ENCODE results near the gene CRADD. TPM values are rescaled to one million over a fixed set of nuclear protein-coding genes. Genes with fewer than 3 reads are reported as not detected.

CRADD gene
- total RNA-seq, 6 experiments from 2014 or later = 17.2 to 65.3 (median 30.8) TPM

- Histone ChIP-seq H3K27ac (no peak overlapping the region), H3K36me3 (no peaks in the 10 kb centered on the region), H3K4me3 (no peak overlapping the region), H3K27me3 (no peaks in the 10 kb centered on the region), H3K4me1 (peaks cover 0 to 45% (median 12%) of the 10 kb centered on the region in 4 donors), H3K9me3 (no peaks in the 10 kb centered on the region)
- DNase-seq = no peak
- no peak for ATAC-seq
- 90% methylated on average over 3 of the region's 4 CpGs for WGBS (ENCODE audit: insufficient coverage, low coverage, low lambda C conversion rate, missing lambda C conversion rate)
- intact Hi-C loops (cut with DNase I) = no loop called here
- no peak for TF ChIP-seq CTCF (IDR thresholded peaks at IDR 0.05)
- TF ChIP-seq POLR2A (IDR thresholded peaks at IDR 0.05) = no peak
Measured at GRCh38 chr12:93723568-93723930, 46.4 kb downstream of the CRADD start.

GRCh38 chr12:93725531-93725930, 48.4 kb downstream of the CRADD start:
- no peak overlapping the region for H3K4me3 ChIP-seq
- no peak for TF ChIP-seq CTCF (IDR thresholded peaks at IDR 0.05)
- no peak for TF ChIP-seq POLR2A (IDR thresholded peaks at IDR 0.05)
- H3K36me3 ChIP-seq = no peaks in the 10 kb centered on the region
- intact Hi-C loops (cut with DNase I) = no loop called here
- peaks cover 0 to 51% (median 17%) of the 10 kb centered on the region in 4 donors for H3K4me1 ChIP-seq
- H3K9me3 ChIP-seq = no peaks in the 10 kb centered on the region
- ATAC-seq = no peak
- H3K27me3 ChIP-seq = no peaks in the 10 kb centered on the region
- no peak for DNase-seq
- peak overlapping the region in 1 of 3 donors; percentile 0 for H3K27ac ChIP-seq

DNA sequence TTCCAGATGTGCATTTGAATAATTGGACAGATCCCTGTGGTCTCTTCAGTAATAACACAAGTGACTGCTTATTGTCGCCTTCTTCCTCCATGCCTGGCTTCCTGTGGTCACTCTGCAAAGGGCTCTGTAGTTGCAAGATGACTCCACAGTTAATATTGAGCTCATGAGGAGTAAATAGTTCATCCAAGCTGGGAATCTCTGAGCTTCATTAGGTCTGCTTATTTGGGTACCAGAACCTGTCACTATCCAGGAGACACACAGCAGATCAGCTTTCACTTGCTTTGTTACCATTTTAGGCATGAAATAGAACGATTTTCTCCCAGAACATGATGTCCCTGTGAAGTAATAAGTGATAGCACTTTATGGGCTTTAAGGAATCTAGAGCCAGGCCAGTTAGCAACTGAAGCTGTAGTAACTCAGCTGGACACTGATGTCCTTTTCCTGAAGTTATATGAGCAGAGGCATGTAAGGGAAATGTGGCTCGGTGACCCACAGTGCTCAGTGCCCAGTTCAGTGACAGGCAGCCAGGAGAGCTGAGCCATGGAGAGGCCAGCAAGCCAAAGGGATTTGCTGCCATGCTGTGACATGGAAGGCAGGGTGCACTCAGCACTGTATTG, 50.1 kb downstream of the CRADD start:
- H3K4me1 ChIP-seq = peaks cover 0 to 56% (median 17%) of the 10 kb centered on the region in 4 donors
- DNase-seq (peak in 1 of 3 donors; percentile 57), ATAC-seq (peak; percentile 58 to 72 (median 62))
- H3K27me3 ChIP-seq = no peaks in the 10 kb centered on the region
- intact Hi-C loops (cut with DNase I) = no loop called here
- peak overlapping the region in 2 of 3 donors; percentile 83 to 87 for H3K27ac ChIP-seq
- H3K36me3 ChIP-seq = no peaks in the 10 kb centered on the region
- no peaks in the 10 kb centered on the region for H3K9me3 ChIP-seq
- TF ChIP-seq POLR2A (IDR thresholded peaks at IDR 0.05) = no peak
- TF ChIP-seq CTCF (IDR thresholded peaks at IDR 0.05) = no peak
- WGBS (ENCODE audit: insufficient coverage, low coverage, low lambda C conversion rate, missing lambda C conversion rate) = 50% methylated on average over 1 of the region's 3 CpGs
- no peak overlapping the region for H3K4me3 ChIP-seq

DNA sequence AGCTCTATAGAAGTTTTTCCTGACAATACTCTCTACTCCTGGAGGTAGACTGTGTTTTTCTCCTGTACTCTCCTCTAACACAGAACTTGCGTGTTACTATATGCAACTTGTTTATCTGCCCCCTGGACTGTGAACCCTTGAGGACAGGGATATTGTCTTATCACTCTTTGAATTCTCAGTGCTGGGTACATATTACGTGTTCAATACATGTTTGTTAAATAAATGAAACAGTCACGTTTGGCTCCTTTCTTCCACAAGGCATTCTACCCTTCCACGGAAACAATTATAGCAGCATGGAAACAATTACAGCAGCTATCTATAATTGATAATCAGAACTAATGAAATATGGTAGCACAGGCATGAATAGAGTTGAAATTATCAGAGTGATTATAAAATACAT, 50.7 kb downstream of the CRADD start:
- intact Hi-C loops (cut with DNase I) = no loop called here
- Histone ChIP-seq H3K9me3 (no peaks in the 10 kb centered on the region), H3K27ac (peak overlapping the region in 2 of 3 donors; percentile 83 to 87), H3K4me3 (no peak overlapping the region), H3K27me3 (no peaks in the 10 kb centered on the region), H3K36me3 (no peaks in the 10 kb centered on the region), H3K4me1 (peaks cover 0 to 56% (median 17%) of the 10 kb centered on the region in 4 donors)
- ATAC-seq = peak; percentile 66 to 88 (median 86)
- no peak for DNase-seq
- TF ChIP-seq POLR2A (IDR thresholded peaks at IDR 0.05) (no peak), CTCF (IDR thresholded peaks at IDR 0.05) (no peak)
- WGBS (ENCODE audit: insufficient coverage, low coverage, low lambda C conversion rate, missing lambda C conversion rate) = 31% methylated on average over 4 of the region's 4 CpGs
